ENCODE data around the gene PREX1. TPM values are rescaled to one million over a fixed set of nuclear protein-coding genes. Genes with fewer than 3 reads are reported as not detected.

The PREX1 gene
- polyA plus RNA-seq, 1 of the 3 experiments (the other 2 are of a cell fraction): 5.3 TPM

DNA sequence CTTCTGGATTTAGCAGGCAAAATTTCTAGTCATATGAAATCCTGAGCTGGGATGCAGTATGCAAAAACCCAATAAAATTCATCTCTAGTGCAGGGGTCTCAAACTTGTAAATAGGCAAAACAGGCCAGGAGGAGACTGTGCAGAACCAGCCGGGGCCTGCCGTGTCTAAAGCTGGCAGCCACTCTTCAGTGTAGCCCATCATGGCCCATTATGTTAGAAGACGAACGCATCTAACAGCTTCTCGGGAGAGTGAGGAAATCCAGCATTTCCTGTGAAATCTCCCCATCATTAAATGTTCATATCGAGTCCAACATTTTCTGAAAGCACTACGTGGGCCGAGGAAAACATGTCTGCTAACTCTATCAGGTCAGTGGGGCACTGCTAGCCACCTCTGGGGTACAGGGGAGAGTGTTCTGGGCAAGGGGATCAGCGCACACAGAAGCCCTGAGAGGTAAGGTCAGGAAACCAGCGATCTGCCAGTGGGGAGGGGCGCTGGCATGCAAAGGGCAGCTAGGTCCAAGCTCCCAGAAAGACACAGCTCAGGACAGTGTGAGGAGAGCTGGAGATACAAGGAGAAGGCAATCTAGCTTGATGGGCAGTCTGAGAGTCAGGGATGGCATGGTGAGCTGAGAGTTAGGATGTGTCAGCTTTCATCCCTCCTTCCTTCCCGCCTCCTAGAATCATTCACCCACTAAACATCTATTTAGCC lies 144.2 kb downstream of the PREX1 start:
- Histone ChIP-seq H3K9ac (no peak overlapping the region), H3F3A (replicated peaks; ENCODE audit: insufficient read depth) (peaks cover 5% of the 10 kb centered on the region), H3K36me3 (replicated peaks in 1 of 2; ENCODE audit: control insufficient read depth in 1 of 2, insufficient read depth in 2 of 2, low read length in 1 of 2) (no peaks in the 10 kb centered on the region), H3K9me2 (no peaks in the 10 kb centered on the region), H3K4me3 (ENCODE audit: low read depth in 2 of 2, low read length in 1 of 2) (no peak overlapping the region), H3K9me3 (no peaks in the 10 kb centered on the region), H3K4me2 (peak overlapping the region; percentile 79; the same call in 1 of the 2 replicates), H2AFZ (ENCODE audit: low read depth) (no peak overlapping the region), H3K79me2 (ENCODE audit: insufficient read depth) (no peaks in the 10 kb centered on the region), H3K27ac (ENCODE audit: low read depth in 2 of 2, low read length in 1 of 2) (peak overlapping the region in 1 of 2 experiments; percentile 97; a peak in 3 of 4 replicates), H3K27me3 (ENCODE audit: insufficient read depth) (no peaks in the 10 kb centered on the region), H4K20me1 (ENCODE audit: insufficient read depth) (no peaks in the 10 kb centered on the region), H3K4me1 (ENCODE audit: control insufficient read depth in 1 of 2, insufficient read depth in 2 of 2, low read depth in 1 of 2, low read length in 1 of 2) (peaks cover 52 to 64% of the 10 kb centered on the region in 2 experiments)
- TF ChIP-seq MEF2A (IDR thresholded peaks at IDR 0.05; ENCODE audit: borderline replicate concordance, low read depth) (no peak), EZH2phosphoT487 (IDR thresholded peaks at IDR 0.05; ENCODE audit: borderline replicate concordance, low read depth) (no peak), EP300 (IDR thresholded peaks at IDR 0.05; ENCODE audit: borderline replicate concordance in 1 of 2, low read depth in 1 of 2, low read length in 1 of 2) (no peak), RAD21 (IDR thresholded peaks at IDR 0.05; ENCODE audit: low read length) (no peak), RXRA (IDR thresholded peaks at IDR 0.05; ENCODE audit: borderline replicate concordance, low read depth) (no peak), ELF1 (IDR thresholded peaks at IDR 0.05) (no peak), TCF12 (IDR thresholded peaks at IDR 0.05) (no peak), MXI1 (IDR thresholded peaks at IDR 0.05; ENCODE audit: low read depth, low read length) (no peak), JUND (IDR thresholded peaks at IDR 0.05) (no peak), RFX5 (IDR thresholded peaks at IDR 0.05; ENCODE audit: low read length) (no peak), GATA2 (CRISPR knock-in tag; IDR thresholded peaks at IDR 0.05) (no peak), NFIC (IDR thresholded peaks at IDR 0.05; ENCODE audit: borderline replicate concordance) (no peak), FOSL2 (IDR thresholded peaks at IDR 0.05; ENCODE audit: borderline replicate concordance, low read depth) (no peak), NRF1 (IDR thresholded peaks at IDR 0.05; ENCODE audit: low read depth, low read length) (no peak)
- TF ChIP-seq, protein P1, sequence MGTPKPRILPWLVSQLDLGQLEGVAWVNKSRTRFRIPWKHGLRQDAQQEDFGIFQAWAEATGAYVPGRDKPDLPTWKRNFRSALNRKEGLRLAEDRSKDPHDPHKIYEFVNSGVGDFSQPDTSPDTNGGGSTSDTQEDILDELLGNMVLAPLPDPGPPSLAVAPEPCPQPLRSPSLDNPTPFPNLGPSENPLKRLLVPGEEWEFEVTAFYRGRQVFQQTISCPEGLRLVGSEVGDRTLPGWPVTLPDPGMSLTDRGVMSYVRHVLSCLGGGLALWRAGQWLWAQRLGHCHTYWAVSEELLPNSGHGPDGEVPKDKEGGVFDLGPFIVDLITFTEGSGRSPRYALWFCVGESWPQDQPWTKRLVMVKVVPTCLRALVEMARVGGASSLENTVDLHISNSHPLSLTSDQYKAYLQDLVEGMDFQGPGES (IDR thresholded peaks at IDR 0.05; ENCODE audit: low read depth, low read length): no peak
- TF ChIP-seq, protein P2, sequence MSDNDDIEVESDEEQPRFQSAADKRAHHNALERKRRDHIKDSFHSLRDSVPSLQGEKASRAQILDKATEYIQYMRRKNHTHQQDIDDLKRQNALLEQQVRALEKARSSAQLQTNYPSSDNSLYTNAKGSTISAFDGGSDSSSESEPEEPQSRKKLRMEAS (IDR thresholded peaks at IDR 0.05; ENCODE audit: low read depth): no peak
- TF ChIP-seq, protein P3, sequence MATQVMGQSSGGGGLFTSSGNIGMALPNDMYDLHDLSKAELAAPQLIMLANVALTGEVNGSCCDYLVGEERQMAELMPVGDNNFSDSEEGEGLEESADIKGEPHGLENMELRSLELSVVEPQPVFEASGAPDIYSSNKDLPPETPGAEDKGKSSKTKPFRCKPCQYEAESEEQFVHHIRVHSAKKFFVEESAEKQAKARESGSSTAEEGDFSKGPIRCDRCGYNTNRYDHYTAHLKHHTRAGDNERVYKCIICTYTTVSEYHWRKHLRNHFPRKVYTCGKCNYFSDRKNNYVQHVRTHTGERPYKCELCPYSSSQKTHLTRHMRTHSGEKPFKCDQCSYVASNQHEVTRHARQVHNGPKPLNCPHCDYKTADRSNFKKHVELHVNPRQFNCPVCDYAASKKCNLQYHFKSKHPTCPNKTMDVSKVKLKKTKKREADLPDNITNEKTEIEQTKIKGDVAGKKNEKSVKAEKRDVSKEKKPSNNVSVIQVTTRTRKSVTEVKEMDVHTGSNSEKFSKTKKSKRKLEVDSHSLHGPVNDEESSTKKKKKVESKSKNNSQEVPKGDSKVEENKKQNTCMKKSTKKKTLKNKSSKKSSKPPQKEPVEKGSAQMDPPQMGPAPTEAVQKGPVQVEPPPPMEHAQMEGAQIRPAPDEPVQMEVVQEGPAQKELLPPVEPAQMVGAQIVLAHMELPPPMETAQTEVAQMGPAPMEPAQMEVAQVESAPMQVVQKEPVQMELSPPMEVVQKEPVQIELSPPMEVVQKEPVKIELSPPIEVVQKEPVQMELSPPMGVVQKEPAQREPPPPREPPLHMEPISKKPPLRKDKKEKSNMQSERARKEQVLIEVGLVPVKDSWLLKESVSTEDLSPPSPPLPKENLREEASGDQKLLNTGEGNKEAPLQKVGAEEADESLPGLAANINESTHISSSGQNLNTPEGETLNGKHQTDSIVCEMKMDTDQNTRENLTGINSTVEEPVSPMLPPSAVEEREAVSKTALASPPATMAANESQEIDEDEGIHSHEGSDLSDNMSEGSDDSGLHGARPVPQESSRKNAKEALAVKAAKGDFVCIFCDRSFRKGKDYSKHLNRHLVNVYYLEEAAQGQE (IDR thresholded peaks at IDR 0.05; ENCODE audit: low read depth, low read length): no peak
- ChIA-PET CTCF (interaction anchor here (0.6 to 4.1 kb wide), 6 partner anchors 12 to 1043 kb away, joined by 3 to 32 read pairs (median 4); partner anchors contain the start of gene PREX1), POLR2A (interaction anchor here (1.1 kb wide), 1 partner anchor 145 kb away, joined by 3 read pairs; no protein-coding TSS in a partner anchor)
- DNase-seq: no peak
- WGBS (ENCODE audit: low lambda C conversion rate): 68% methylated on average over 12 of the region's 12 CpGs
